Heart right ventricle (tissue), 16 donors: ENCODE measurements around the gene ALK. TPM values are rescaled to one million over a fixed set of nuclear protein-coding genes. Genes with fewer than 3 reads are reported as not detected.

Experiments used
- ATAC-seq, 8 donors: fragments of 200-7000 bp; cut with Tn5 transposase; one replicate each; pipeline ENCODE4 v1.9.1; 2020; ENCODE audit warnings: mild to moderate bottlenecking in 8 of 8, moderate library complexity in 8 of 8, moderate number of reproducible peaks in 1 of 8
- DNase-seq, 2 donors: peaks; one replicate each; pipeline ENCODE4 v3.0.0-alpha.2; 2020
- H3K27ac ChIP-seq, 10 donors: fragments of 200-600 bp; sonication (generic) in 2 of 10; one replicate each; pipeline versions ENCODE4 v1.5.0 to v1.8.0; 2020 to 2022; ENCODE audit warnings: mild to moderate bottlenecking in 3 of 10
- H3K27me3 ChIP-seq, 7 donors: fragments of 200-600 bp; one replicate each; pipeline ENCODE4 v1.8.0; 2021 to 2022; ENCODE audit warnings: mild to moderate bottlenecking in 2 of 7
- H3K36me3 ChIP-seq, 9 donors: fragments of 200-600 bp; sonication (generic) in 1 of 9; one replicate each; pipeline versions ENCODE4 v1.5.0 to v1.8.0; 2020 to 2022; ENCODE audit warnings: mild to moderate bottlenecking in 2 of 9
- H3K4me1 ChIP-seq, 9 donors: fragments of 200-600 bp; sonication (generic) in 1 of 9; one replicate each; pipeline versions ENCODE4 v1.5.0 to v1.8.0; 2020 to 2022; ENCODE audit warnings: mild to moderate bottlenecking in 4 of 9
- H3K4me3 ChIP-seq, 10 donors: fragments of 200-600 bp; sonication (generic) in 2 of 10; one replicate each; pipeline versions ENCODE4 v1.5.0 to v1.8.0; 2020 to 2022; ENCODE audit warnings: mild to moderate bottlenecking in 7 of 10, moderate library complexity in 2 of 10
- H3K9me3 ChIP-seq, 11 donors: fragments of 200-600 bp in 10 of 11; sonication (generic) in 2 of 11; one replicate each; pipeline versions ENCODE4 v1.5.0 to v1.8.0; 2013 to 2022; ENCODE audit warnings: mild to moderate bottlenecking in 2 of 11, control low read depth in 1 of 11, moderate library complexity in 1 of 11
- WGBS, 2 donors: extraction: QIAGEN DNeasy Blood & Tissue Kit; methylation state at CpG; one replicate each; pipeline ENCODE4 v1.1.7; 2013; ENCODE audit warnings: inconsistent platforms in 1 of 2; 5-methylcytosine and 5-hydroxymethylcytosine counted together
- intact Hi-C, 10 donors: fragments of 100-400 bp; cut with DNase I; formaldehyde crosslinking; loops; one replicate each; pipeline versions ENCODE4 v1.11.1 to v1.14.2; 2022
- polyA plus RNA-seq, 2 donors: library from polyadenylated mRNA; stranded (reverse); fragments of 200-250 nt; gene quantifications; one replicate each; pipeline ENCODE4 v1.2.3, GENCODE V29; 2013
- total RNA-seq, 10 donors: library from RNA; stranded (reverse); fragmentation: NEBNext Ultra II Directional in 3 of 10; extraction: Animal tissue kit (Norgen Biotek cat#: 25700) in 3 of 10; gene quantifications; one replicate each; pipeline versions ENCODE4 v1.2.1 to v1.2.4, GENCODE V29; 2021 to 2023
- TF ChIP-seq, protein P1 (sequence below), 9 donors: fragments of 200-600 bp; sonication (generic) in 2 of 9; IDR thresholded peaks; one replicate each; pipeline versions ENCODE4 v1.5.0 to v1.8.0; 2021 to 2022; ENCODE audit warnings: antibody characterized with exemption in 9 of 9, mild to moderate bottlenecking in 5 of 9, moderate library complexity in 1 of 9
- donor health status: Arrhythmogenic right ventricular cardiomyopathy.
- donor health status: ischemic (EF 13 %, LVEDD 7.1; RV severe dilation, severe dysfunction).
- donor health status: healthy with polysubstance abuse.
- donor health status: DM: no; HTN: yes; CAD: no.
- donor health status: DM: no; HTN: no; CAD: no.
- donor health status: ischemic (EF 25% LVEDD 6.9; RV normal size, moderate dysfunction).
- donor health status: ischemic (EF 25% LVEDD 5.7; RV mildly dilated, moderate dysfunction).
- donor health status: healthy.
- donor health status: DM: yes; HTN: yes; CAD: no.
- donor health status: Ischemic cardiomyopathy.
- donor health status: ischemic (EF 35%, LVEDD 5.7; RV mildly dilated, moderate dysfunction).
- donor health status: nonischemic (EF 11% LVEDD 7.7; RV severe dilation, severe dysfunction).
- donor health status: DM: yes; HTN: yes; CAD: no.
- donor health status: PGD.
- donor health status: ischemic (EF 29% LVEDD 5.4; RV normal size, mild dysfunction).
- donor health status: nonischemic (EF 23%, LVEDD 6.1; RV moderate dilation, normal function).

ALK gene
- total and polyA plus RNA-seq, 12 donors, result 0.01 to 0.24 (median 0.08) TPM; not detected in 7

- Histone ChIP-seq H3K36me3 (no peaks in the 10 kb centered on the region), H3K9me3 (peaks cover 0 to 4% (median 0%) of the 10 kb centered on the region in 11 donors), H3K27ac (no peak overlapping the region), H3K4me1 (no peaks in the 10 kb centered on the region), H3K4me3 (no peak overlapping the region), H3K27me3 (peaks cover 0 to 23% (median 10%) of the 10 kb centered on the region in 7 donors)
- ATAC-seq (no peak), DNase-seq (no peak)
- TF ChIP-seq, protein P1, sequence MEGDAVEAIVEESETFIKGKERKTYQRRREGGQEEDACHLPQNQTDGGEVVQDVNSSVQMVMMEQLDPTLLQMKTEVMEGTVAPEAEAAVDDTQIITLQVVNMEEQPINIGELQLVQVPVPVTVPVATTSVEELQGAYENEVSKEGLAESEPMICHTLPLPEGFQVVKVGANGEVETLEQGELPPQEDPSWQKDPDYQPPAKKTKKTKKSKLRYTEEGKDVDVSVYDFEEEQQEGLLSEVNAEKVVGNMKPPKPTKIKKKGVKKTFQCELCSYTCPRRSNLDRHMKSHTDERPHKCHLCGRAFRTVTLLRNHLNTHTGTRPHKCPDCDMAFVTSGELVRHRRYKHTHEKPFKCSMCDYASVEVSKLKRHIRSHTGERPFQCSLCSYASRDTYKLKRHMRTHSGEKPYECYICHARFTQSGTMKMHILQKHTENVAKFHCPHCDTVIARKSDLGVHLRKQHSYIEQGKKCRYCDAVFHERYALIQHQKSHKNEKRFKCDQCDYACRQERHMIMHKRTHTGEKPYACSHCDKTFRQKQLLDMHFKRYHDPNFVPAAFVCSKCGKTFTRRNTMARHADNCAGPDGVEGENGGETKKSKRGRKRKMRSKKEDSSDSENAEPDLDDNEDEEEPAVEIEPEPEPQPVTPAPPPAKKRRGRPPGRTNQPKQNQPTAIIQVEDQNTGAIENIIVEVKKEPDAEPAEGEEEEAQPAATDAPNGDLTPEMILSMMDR (IDR thresholded peaks at IDR 0.05), result no peak
- intact Hi-C loops, result loop anchor here in 6 of 10 donors (5.0 to 10.0 kb wide), 7 partner anchors 296 to 893 kb away; no protein-coding TSS in a partner anchor
- 40 to 49% methylated on average over 6 of the region's 6 CpGs for WGBS, 2 donors
Measured at GRCh38 chr2:29847886-29848285, 73.5 kb downstream of the ALK start.

GRCh38 chr2:29844713-29845326 is 76.6 kb downstream of the ALK start:
- Histone ChIP-seq H3K4me1 (no peaks in the 10 kb centered on the region), H3K9me3 (no peaks in the 10 kb centered on the region), H3K36me3 (no peaks in the 10 kb centered on the region), H3K27me3 (peaks cover 0 to 35% (median 14%) of the 10 kb centered on the region in 7 donors), H3K27ac (no peak overlapping the region), H3K4me3 (no peak overlapping the region)
- DNase-seq (no peak), ATAC-seq (no peak)
- WGBS, 2 donors, result 47 to 48% methylated on average over 3 of the region's 3 CpGs
- TF ChIP-seq, protein P1 (IDR thresholded peaks at IDR 0.05), result no peak
- intact Hi-C loops, result loop anchor here in 8 of 10 donors (5.0 to 10.0 kb wide), 12 partner anchors 293 to 890 kb away; no protein-coding TSS in a partner anchor

DNA sequence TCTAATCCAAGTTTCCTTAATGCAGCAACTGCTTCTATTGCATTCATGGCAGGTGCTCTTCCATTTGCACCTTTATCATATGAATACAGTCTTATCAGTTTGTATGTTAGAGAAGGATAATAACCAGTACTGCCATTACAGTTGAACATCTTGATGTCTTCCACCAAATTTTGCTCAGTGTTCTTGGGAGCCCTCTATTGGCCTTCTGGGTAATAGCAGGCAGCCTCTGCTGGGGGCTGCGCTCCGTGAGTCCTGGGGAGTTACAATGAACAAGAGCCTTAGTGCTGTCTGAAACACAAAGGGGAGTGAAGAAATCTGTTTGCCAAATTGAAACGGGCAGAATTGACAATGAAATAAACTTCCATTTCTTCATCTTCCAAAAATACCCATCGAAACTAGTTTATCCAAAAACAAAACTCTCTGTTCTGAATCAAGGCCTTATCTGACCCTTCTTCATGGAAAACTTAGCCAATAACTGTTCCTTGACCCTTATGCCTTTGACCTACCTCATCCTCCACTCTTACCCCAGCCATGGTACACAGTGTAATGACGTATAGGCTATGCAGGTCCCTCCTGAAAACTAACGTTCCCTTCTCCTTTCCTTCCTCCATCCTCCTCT is 79.9 kb downstream of the ALK start:
- peaks cover 0 to 22% (median 14%) of the 10 kb centered on the region in 11 donors for H3K9me3 ChIP-seq
- ATAC-seq (peak in 2 of 8 donors; percentile 44 to 54), DNase-seq (peak in 1 of 2 donors; percentile 9)
- 34 to 39% methylated on average over 6 of the region's 6 CpGs for WGBS, 2 donors
- intact Hi-C loops, result loop anchor here in 9 of 10 donors (2.0 to 10.0 kb wide), 12 partner anchors 527 to 887 kb away; no protein-coding TSS in a partner anchor
- H3K36me3 ChIP-seq, result no peaks in the 10 kb centered on the region
- no peaks in the 10 kb centered on the region for H3K4me1 ChIP-seq
- H3K27ac ChIP-seq, result no peak overlapping the region
- TF ChIP-seq, protein P1 (IDR thresholded peaks at IDR 0.05), result peak; percentile 60 to 93 (median 82)
- peaks cover 0 to 28% (median 14%) of the 10 kb centered on the region in 7 donors for H3K27me3 ChIP-seq
- H3K4me3 ChIP-seq, result no peak overlapping the region

DNA sequence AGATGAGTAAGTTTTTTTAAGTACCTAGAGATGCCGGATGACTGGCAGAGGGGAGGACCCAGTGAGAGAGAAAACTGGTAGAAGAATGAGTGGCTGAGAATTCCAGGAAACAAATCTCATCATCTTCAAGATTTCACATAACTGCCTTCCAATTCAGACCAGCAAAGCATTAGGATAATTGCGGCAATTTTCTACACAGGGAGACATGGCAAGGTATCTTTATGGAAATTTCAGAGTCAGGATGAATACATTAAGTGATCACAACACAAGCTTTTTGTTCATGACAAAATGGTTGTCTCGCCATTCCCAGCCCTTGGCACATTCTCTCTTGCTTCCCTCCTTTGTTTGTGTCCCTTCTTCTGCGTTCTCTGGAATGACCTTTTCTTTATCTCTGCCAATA is 82.1 kb downstream of the ALK start:
- no peak overlapping the region for H3K27ac ChIP-seq
- peaks cover 0 to 33% (median 14%) of the 10 kb centered on the region in 11 donors for H3K9me3 ChIP-seq
- no peak for ATAC-seq
- intact Hi-C loops, result loop anchor here in 2 of 10 donors (5.0 to 10.0 kb wide), 2 partner anchors 532 to 885 kb away; no protein-coding TSS in a partner anchor
- no peaks in the 10 kb centered on the region for H3K36me3 ChIP-seq
- H3K27me3 ChIP-seq, result peaks cover 0 to 20% (median 13%) of the 10 kb centered on the region in 7 donors
- no peaks in the 10 kb centered on the region for H3K4me1 ChIP-seq
- no peak for DNase-seq
- TF ChIP-seq, protein P1 (IDR thresholded peaks at IDR 0.05), result no peak
- 80 to 84% methylated on average over 4 of the region's 4 CpGs for WGBS, 2 donors
- H3K4me3 ChIP-seq, result no peak overlapping the region
